GM21723 (cell line): ENCODE results near the gene HEATR9.

Experiments used
- ATAC-seq: cut with Tn5 transposase; IDR thresholded peaks from one replicate; pipeline ENCODE4 v1.9.1; 2021; ENCODE audit warnings: mild to moderate bottlenecking, moderate library complexity; ENCODE audit not compliant: unreplicated experiment

HEATR9 gene

DNA sequence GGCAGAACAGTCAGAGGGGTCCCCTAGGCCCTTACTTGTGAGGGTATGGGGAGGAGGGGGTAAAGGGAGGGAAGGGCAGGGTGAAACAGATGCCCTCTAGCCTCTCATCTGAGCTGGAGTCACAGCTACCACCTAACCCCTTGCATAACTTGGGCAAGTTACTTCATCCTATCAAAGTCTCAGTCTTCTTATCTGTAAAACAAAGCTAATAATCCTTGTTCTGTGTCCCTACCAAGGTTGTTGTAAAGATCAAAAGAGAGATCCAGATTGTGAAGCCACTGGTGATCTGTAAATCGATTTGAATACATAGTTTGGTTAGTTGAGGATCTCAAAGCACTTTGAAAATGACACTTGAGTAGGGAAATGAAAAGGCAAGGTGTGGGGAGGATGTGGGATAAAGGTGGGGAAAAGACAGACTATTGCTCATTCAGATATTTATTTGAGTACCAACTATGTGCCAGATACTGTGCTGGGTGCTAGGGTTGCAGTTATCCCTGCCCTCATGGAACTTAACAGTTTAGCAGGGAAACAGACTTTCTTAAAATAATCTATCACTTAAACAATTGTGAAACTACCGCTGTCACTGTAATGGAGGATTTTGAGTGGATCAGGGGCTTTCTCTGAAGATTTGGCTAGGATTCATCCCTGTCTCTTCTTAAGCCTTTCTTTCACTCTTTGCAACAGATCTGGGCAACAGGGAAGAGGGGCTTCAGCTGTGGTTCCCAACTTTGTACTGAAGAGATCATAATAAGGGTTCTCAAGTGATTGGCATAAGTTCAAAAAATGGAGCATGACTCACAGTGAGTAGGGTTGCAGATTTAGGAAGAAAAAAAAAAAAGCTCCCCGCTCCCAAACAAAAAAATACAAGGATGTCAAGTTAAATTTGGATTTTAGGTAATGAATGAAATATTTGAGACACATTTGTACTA, 3.0 kb downstream of the HEATR9 start:
- no peak for ATAC-seq

DNA sequence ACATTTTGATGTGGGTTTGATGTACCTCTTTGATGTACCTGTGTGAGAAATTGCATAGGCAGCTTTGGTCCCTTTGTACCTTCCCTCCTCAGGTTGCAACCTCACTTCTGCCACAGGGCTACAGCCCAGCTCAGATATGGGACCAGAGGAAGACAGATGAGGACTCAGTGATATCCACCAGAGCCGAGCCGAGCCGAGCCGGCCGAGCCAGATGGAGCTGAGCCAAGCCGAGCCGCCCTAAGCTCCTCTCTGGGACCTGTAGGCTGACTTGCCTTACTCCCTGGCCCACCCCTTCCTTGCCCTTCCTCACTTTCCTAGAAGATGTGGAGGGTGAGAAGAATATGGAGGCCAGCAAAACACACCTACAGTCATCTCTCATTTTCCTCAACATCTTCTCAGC, 3.8 kb downstream of the HEATR9 start:
- no peak for ATAC-seq

DNA sequence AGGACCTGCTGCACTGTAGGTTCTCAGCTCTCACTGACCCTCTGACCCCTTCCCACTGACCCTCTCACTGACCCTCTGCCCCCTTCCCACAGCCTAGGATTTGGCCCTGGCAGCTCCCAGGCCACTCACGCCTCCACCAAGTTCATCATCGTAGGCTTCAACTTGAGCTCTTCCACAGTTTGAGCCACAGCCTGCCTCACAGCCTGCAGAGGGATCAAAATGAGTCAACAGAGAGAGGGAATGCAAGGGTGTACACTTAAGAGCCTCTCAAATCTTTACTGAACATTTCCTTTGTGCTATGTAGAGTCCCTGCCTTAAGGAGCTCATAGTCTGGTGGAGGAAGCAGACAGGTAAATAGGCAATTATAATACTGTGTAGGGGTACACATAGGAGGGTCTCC, 12.1 kb downstream of the HEATR9 start:
- ATAC-seq = no peak

DNA sequence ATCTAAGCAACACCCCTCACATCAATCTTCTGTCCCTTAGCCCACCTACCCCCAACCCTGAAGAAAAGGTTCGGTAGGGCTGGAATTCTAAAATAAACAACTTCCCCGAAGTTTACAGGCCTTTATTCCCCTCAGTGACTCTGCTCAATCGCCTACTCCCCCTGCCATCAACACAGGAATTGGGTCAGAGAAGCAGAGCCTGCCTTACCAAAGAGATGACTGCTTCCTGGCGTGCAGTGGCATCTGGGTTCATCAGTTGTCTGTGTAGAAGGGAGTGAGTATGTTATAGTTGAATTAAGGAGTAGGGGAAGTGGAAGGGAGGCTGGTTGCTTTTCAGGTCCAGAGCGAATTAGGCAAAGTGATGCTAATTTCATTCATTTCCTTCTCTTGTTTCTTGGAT, 12.7 kb downstream of the HEATR9 start:
- no peak for ATAC-seq

DNA sequence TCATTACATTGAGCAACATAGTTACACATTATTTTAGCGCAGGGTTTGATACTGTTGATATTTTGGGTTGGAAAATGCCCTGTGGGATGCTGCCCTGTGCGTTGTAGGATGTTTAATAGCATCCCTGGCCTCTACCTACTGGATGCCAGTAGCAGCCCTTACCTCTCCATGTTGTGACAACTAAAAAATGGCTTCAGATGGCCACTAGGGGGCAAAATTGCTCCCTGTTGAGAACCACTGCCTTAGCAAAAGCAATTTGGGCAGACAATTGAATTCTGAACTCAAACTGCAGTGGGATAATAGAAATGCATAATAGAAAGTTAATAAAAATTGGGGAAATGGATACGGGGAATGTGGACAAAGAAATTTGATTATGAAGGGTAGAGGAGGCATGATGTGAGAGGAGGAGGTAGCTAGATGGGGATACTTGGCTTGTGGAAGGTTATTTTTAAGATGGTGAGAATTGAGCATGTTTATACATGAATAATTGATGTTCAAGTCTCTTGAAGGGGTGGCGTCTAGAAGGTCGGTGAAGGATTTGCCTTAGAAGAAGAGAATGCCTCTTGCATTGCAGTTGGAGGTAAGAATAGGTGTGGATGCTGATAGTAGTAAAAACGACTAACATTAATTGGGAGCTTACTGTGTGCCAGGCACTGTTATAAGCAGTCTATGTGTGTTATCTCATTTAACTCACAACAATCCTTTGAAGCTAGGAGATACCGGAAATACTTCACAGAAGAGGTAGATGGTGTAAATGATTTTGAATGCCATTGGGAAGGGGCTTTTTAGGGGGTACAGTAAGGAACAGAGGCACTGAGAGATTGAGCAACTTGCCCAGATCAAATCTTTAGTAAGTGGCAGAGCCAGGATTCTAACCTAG, 19.0 kb downstream of the HEATR9 start:
- ATAC-seq = no peak

DNA sequence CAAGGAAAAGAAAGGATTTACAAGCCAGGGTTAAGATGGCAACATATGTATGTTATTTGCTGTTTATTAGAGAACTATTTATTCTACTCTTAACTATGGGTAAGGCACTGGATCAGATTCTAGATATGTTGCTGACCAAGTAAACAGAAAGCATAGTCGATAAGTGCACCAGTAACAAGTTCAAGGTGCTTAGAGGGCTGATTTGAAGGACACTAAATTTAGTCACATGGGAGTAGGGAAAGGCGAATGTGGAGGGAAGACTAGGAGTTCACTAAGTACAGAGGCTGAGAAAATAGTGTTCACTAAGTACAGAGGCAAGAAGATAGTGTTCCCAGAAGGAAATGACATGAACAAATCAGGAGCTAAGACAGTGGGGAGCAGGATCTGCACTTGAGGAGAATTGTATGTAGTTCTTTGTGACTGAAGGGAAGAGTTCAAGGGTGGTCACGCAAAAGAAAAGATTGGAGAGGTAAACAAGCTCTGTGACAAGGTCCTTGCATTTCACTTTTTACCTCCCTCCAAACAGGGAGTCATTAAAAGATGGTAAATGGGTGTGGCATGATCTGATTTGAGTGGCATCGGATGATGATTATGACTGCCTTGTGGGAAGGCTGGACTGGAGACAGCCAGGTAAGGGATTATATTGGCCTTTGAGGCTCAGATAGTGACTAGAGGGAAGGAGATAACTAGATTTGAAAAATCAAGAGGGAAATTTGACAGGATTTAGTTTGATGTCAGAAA, 20.9 kb downstream of the HEATR9 start:
- no peak for ATAC-seq

DNA sequence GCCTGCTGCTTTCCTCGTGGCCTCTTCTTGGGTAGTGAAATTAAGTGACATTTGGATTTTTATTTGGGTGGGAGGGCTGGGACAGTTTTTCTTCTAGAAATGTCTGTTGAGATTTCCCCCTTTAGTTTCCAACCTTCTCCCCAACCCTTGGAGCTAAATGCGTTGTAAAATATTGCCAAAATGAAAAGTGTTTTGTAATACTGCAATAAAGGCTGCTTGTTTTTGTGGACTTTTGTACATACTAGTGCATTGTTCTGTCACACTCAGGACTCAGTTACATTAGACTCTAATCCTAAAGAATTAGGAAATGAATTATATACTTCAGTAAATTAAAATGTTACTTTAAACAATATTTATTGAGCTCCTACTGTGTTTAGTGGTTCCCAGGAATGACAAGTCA, 21.7 kb downstream of the HEATR9 start:
- no peak for ATAC-seq

DNA sequence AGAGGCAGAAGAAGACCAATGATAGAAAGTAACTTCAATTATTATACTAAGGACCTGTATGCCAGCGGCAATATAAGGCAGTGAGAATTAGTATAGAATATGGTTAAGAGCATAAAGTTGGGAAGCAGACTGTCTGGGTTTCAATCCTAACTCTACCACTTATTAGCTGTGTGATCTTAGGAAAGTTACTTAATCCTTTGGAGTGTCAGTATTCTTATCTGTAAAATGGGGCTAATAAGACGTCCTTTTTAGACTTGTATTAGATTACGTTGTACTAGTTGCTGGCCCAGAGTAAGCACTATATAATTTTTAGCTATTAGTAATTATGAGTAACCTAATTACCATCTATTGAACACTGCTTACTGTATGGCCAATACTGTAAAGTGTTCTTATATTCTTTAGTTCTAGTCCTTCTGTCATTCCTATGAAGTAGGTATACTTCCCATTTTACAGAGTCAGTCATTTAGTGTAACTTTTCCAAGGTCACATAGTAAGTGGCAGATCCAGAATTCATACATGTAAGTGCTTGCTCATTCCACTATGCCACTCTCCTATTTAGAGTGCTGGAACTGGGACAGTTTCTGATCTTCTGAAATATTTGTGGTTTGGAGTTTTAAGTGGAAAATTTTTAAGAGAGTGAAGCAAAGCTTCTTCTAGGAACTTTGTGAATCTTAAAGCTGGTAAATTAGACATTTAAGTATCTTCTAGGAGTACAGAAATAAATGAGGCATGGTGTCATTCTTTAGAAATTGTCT, 22.5 kb downstream of the HEATR9 start:
- ATAC-seq = no peak

DNA sequence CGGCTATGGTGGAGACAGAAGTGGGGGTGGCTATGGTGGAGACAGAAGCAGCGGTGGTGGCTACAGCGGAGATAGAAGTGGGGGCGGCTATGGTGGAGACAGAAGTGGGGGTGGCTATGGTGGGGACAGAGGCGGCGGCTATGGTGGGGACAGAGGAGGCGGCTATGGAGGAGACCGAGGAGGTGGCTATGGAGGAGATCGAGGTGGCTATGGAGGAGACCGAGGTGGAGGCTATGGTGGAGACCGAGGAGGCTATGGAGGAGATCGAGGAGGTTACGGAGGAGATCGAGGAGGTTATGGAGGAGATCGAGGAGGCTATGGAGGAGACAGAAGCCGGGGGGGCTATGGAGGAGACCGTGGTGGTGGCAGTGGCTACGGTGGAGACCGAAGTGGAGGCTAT, 24.1 kb downstream of the HEATR9 start:
- ATAC-seq = no peak

DNA sequence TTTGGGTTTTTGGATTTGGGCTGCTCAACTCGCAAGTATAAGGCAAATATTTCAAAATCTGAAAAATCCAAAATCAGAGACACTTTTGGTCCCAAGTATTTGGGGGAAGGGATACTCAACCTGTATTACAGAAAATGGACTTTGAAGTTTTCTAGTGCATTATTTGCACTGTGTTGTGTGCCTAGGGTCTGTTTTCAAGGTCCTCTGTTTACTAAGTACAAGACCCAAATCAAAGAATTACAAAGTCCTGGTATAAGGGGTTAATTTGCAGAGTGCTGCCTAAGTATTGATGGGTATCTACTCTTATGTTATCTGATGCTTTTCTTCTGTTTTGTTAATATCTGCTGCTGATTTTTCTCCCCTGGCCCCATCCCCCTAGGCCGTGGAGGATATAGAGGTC, 25.0 kb downstream of the HEATR9 start:
- no peak for ATAC-seq

DNA sequence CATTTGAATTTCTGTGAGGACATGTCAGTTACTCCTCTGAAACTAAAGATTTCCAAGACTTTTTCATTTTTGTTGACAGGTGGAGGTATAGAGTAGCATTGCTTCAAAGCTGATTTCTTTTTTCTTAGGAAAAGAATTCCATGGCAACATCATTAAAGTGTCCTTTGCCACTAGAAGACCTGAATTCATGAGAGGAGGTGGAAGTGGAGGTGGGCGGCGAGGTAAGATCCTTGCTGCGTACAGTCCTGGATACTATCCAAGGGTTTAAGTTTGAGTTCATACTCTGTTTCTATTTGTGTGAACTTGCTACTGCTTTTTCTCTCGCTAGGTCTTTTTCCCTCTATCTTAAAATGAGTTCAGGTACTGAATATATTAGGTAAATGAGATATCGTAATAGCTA, 26.5 kb downstream of the HEATR9 start:
- no peak for ATAC-seq

DNA sequence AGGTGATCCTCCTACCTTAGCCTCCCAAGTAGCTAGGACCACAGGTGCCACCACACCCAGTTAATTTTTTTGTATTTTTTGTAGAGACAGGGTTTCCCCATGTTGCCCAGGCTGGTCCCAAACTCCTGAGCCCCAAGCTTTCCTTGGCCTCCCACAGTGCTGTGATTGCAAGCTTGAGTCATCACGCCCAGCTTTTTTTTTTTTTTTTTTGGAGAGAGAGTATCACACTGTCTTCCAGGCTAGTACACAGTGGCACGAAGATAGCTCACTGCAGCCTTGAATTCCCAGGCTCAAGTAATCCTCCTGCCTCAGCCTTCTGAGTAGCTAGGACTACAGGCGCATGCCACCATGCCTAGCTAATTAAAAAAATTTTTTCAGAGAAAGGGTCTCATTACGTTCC, 27.2 kb downstream of the HEATR9 start:
- ATAC-seq = no peak

DNA sequence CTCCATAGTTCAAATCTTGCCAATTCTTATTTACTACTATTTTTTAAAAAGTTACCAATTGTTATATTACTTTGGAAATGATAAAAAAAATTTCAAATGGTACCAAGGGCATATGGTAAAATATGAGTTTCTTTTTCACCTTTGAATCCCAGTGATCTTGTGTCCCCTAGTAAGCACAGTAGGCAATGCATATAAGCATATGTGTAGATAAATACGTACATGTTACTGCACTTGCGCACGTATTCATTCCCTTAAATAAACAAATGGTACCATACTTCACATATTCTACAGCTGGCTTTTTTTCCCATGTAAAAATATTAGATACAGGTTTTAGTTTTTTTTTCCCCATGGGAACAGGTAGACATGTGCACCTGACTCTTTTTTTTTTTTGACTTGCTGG, 27.6 kb downstream of the HEATR9 start:
- ATAC-seq = no peak

DNA sequence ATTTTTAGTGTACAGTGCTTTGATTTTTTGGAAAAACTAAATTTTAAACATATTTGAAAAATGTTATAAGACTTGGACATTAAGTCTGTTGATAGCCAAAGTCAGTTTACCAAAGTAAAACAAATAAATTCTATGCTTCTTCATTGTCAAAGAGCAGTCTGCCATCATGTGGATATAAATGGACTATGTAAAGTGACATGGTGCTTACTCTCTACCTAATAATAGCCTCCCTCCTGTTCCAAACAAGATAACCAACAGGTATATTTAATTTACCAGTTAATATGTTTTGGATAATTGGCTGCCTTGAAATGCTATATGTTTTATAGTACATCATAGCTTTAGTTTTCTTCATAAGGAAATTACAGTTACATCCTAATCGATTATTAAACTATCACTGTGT, 43.5 kb downstream of the HEATR9 start:
- ATAC-seq = no peak

DNA sequence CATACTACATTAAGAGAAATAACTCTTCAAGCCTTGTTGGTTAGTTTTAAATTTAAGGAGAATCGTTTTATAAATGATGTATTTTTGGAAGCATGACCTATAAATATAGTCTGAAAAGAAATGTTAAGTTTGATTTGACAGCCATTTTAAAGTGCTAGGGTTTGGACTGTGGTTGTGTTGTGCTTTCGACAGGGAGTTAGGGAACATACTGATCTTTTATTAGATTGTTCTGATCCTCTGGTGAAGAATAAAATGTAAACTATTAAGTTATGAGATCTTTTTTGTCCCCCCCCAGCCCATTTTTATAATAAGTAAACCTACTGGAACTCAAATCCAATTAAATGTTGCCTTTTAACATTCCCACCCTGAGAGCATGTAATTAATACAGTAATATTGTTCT, 47.4 kb downstream of the HEATR9 start:
- ATAC-seq = no peak

DNA sequence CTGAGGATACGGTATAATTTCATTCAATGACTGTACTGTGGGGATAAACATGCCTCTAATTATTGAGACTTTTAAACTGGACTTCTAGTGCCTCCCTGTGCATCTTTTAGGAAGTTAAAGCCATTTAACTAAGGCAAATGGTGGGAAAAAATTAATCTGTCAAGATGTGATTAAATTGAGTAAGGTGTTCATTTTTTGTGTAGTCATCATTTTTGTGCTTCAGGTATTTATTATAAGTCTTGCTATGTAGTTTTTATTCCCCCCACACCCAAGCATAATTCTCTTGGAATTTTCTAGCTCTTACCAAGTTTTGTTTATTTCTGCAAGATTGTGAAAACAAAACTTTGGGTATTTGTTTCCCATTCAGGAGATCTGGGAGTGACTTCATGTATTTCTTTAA, 49.2 kb downstream of the HEATR9 start:
- ATAC-seq = no peak

DNA sequence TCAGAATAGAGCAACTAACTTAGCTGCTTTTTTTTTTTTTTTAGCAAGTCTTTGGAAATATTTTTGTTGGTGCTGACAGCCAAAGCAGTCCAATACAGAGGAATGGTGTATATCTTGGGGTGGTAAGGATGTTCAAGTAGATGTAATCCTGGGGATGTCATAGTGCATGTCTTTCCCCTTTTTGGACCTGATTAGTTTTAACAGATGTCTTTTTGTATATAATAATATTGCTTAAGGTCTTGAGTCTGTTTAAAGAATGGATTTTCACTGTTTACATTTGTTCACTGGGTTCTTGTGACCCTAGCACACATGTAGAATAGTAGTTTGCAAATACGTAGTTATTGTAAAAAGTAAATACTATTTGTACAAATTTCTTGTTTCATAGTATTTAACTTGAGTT, 51.5 kb downstream of the HEATR9 start:
- ATAC-seq = no peak

DNA sequence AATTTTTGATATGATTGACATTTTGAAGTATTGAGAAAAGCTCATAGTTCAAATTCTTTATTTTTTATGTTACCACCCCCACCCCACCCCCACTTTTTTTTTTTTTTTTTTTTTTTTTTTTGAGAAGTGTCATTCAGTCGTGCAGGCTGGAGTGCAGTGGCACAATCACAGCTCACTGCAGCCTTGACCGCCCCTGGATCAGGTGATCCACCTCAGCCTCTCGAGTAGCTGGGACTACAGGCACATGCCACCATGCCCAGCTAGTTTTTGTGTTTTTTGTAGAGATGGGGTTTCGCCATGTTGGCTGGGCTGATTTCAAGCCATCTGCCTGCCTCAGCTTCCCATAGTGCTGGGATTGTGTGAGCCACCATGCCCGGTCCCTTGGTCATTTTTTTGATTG, 52.0 kb downstream of the HEATR9 start:
- no peak for ATAC-seq

DNA sequence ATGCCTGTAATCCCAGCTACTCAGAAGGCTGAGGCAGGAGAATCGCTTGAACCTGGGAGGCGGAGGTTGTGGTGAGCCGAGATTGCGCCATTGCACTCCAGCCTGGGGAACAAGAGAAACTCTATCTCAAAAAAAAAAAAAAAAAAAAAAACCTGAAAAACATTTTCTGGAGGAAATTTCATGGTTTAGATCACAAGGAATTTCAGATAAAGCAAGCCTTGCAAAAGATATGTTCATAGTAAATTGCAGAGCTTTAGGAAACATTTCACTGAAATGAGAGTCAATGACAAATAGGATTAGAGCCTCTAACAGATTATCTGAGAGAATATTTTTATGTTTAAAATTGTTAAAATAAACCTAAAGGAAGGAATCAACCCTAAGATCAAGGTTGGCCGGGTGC, 56.2 kb downstream of the HEATR9 start:
- no peak for ATAC-seq

DNA sequence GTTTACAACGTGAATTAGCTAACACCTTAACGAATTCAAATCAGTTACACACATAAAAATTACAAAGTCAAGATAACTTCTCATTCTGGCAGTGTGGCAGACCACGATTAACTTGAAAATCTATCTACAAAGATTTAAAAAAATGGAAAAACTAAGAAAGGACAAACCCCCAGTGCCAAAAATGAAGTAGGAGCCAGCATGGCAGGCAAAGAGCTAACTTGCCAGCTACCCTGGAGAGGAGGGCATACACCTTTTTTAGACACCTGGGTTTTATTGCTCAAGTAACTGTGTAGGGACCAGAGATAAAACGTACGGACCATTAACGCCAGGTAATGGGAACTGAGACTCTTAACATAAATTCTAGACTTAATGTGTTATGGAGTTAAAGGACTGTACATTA, 56.9 kb downstream of the HEATR9 start:
- ATAC-seq = no peak
